ENCODE results near the gene TJP1.

Gene TJP1

DNA sequence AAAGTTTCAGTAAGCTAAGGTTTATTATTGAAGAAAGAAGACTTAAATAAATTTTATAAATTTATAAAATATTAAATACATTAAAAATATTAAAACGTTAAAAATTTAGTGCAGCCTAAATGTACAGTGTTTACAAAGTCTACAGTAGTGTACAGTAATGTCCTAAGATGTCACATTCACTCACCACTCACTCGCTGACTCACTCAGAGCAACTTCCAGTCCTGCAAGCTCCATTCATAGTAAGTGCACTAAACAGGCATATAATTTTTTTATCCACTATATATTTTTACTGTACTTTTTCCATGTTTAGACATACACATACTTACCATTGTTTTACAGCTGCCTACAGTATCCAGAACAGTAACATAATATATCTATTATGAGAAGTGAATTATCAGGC, 51.5 kb downstream of the TJP1 start (continued):
- no peak for TF ChIP-seq ZNF350 (tag by site-specific recombination; IDR thresholded peaks at IDR 0.05)
- TF ChIP-seq ZBTB21 (tag by site-specific recombination; IDR thresholded peaks at IDR 0.05) = no peak
- TF ChIP-seq, protein P1, sequence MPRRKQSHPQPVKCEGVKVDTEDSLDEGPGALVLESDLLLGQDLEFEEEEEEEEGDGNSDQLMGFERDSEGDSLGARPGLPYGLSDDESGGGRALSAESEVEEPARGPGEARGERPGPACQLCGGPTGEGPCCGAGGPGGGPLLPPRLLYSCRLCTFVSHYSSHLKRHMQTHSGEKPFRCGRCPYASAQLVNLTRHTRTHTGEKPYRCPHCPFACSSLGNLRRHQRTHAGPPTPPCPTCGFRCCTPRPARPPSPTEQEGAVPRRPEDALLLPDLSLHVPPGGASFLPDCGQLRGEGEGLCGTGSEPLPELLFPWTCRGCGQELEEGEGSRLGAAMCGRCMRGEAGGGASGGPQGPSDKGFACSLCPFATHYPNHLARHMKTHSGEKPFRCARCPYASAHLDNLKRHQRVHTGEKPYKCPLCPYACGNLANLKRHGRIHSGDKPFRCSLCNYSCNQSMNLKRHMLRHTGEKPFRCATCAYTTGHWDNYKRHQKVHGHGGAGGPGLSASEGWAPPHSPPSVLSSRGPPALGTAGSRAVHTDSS (tag by site-specific recombination; IDR thresholded peaks at IDR 0.05) = no peak
- TF ChIP-seq, protein P2, sequence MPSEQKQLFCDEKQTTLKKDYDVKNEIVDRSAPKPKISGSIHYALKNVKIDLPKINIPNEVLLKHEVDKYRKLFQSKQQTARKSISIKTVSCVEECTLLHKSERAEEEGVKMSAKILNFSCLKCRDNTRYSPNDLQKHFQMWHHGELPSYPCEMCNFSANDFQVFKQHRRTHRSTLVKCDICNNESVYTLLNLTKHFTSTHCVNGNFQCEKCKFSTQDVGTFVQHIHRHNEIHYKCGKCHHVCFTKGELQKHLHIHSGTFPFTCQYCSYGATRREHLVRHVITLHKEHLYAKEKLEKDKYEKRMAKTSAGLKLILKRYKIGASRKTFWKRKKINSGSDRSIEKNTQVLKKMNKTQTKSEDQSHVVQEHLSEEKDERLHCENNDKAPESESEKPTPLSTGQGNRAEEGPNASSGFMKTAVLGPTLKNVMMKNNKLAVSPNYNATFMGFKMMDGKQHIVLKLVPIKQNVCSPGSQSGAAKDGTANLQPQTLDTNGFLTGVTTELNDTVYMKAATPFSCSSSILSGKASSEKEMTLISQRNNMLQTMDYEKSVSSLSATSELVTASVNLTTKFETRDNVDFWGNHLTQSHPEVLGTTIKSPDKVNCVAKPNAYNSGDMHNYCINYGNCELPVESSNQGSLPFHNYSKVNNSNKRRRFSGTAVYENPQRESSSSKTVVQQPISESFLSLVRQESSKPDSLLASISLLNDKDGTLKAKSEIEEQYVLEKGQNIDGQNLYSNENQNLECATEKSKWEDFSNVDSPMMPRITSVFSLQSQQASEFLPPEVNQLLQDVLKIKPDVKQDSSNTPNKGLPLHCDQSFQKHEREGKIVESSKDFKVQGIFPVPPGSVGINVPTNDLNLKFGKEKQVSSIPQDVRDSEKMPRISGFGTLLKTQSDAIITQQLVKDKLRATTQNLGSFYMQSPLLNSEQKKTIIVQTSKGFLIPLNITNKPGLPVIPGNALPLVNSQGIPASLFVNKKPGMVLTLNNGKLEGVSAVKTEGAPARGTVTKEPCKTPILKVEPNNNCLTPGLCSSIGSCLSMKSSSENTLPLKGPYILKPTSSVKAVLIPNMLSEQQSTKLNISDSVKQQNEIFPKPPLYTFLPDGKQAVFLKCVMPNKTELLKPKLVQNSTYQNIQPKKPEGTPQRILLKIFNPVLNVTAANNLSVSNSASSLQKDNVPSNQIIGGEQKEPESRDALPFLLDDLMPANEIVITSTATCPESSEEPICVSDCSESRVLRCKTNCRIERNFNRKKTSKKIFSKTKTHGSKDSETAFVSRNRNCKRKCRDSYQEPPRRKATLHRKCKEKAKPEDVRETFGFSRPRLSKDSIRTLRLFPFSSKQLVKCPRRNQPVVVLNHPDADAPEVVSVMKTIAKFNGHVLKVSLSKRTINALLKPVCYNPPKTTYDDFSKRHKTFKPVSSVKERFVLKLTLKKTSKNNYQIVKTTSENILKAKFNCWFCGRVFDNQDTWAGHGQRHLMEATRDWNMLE (tag by site-specific recombination; conservative IDR thresholded peaks at IDR 0.05; ENCODE audit: low read depth) = no peak
- no peak for TF ChIP-seq SCRT2 (tag by site-specific recombination; IDR thresholded peaks at IDR 0.05)
- no peak for TF ChIP-seq ZNF211 (tag by site-specific recombination; IDR thresholded peaks at IDR 0.05; ENCODE audit: low read depth)

DNA sequence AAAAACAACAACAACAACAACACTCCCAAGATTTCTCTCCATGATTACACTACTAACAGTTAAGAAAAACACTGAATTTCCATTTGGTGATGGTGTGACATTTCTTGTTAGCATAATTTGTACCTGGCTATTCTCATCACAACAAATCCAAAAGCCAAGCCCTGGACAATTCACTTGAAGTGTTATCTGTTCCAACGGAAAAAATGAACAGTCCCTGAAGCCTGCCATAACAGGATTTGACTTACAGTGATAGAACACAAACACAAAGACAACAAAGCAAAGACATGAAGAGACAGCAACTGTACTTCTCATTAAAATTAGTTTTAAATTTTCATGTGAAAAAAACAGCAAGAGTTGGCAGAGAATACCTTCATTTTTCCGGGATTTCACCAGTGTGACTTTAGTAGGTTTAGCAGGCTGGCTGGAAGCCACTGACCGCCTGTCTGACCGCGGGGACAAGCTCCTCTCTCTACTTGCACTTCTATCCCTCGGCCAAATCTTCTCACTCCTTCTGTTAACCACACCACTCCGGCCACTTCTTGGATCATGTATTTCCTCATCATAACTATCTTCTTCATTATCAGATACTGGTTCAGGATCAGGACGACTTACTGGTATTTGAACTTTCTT, 56.3 kb downstream of the TJP1 start:
- peaks cover 8 to 74% of the 10 kb centered on the region in 2 experiments for H3K36me3 ChIP-seq (ENCODE audit: control insufficient read depth in 2 of 2, insufficient read depth in 1 of 2, low read length in 2 of 2)
- H3K27ac ChIP-seq (ENCODE audit: extremely low read depth, low read depth, low read length) = no peak overlapping the region
- no peaks in the 10 kb centered on the region; the same call in 1 of the 2 replicates for H3K4me1 ChIP-seq (ENCODE audit: control insufficient read depth, insufficient read depth, low read length)
- no peak overlapping the region for H3K4me3 ChIP-seq (ENCODE audit: low read depth, low read length)
- CTCF ChIA-PET = no interaction called here
- H3K9me3 ChIP-seq (ENCODE audit: control insufficient read depth, insufficient read depth, low read depth, low read length) = no peaks in the 10 kb centered on the region
- TF ChIP-seq MZF1 (tag by site-specific recombination; IDR thresholded peaks at IDR 0.05; ENCODE audit: borderline replicate concordance) (no peak), YY2 (tag by site-specific recombination; IDR thresholded peaks at IDR 0.05) (no peak), ZNF791 (tag by site-specific recombination; IDR thresholded peaks at IDR 0.05) (no peak), ZNF146 (tag by site-specific recombination; IDR thresholded peaks at IDR 0.05) (no peak), ZNF600 (tag by site-specific recombination; IDR thresholded peaks at IDR 0.05) (no peak)
- TF ChIP-seq, protein P3, sequence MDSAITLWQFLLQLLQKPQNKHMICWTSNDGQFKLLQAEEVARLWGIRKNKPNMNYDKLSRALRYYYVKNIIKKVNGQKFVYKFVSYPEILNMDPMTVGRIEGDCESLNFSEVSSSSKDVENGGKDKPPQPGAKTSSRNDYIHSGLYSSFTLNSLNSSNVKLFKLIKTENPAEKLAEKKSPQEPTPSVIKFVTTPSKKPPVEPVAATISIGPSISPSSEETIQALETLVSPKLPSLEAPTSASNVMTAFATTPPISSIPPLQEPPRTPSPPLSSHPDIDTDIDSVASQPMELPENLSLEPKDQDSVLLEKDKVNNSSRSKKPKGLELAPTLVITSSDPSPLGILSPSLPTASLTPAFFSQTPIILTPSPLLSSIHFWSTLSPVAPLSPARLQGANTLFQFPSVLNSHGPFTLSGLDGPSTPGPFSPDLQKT (IDR thresholded peaks at IDR 0.05; ENCODE audit: borderline replicate concordance, low read depth, low read length) = no peak
- POLR2A ChIA-PET = no interaction called here

DNA sequence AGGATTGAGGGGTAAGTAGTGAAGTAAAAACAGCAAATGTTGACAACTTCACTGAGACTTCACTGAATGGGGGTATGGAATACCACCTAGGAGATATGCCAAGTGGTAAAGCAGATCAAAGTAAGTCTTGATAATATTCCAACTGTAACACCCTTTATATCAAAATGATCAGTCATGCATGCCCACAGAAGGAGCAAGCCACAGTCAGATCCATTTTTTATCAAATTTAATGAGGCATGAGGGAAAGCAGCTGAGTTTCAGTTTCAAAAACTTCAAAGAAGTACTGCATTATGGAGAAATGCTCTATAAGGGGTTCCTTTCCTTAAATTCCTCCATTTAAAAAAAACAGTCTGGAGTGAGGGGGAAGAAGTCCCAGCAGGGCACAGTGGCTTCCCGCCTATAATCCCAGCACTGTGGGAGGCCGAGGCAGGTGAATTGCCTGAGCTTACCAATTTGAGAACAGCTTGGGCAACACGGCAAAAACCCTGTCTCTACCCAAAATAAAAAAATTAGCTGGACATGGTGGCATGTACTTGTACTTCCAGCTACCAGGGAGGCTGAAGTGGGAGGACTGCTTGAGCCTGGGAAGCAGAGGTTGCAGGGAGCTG, 56.9 kb downstream of the TJP1 start:
- H3K4me3 ChIP-seq (ENCODE audit: low read depth, low read length) = no peak overlapping the region
- peaks cover 7 to 79% of the 10 kb centered on the region in 2 experiments for H3K36me3 ChIP-seq (ENCODE audit: control insufficient read depth in 2 of 2, insufficient read depth in 1 of 2, low read length in 2 of 2)
- ChIA-PET CTCF (interaction anchor here (0.7 kb wide), 1 partner anchor 158 kb away, joined by 5 read pairs; no protein-coding TSS in a partner anchor), POLR2A (no interaction called here)
- TF ChIP-seq ZBTB21 (tag by site-specific recombination; IDR thresholded peaks at IDR 0.05) (no peak), ZNF501 (tag by site-specific recombination; IDR thresholded peaks at IDR 0.05) (no peak), ZNF366 (tag by site-specific recombination; conservative IDR thresholded peaks at IDR 0.05) (no peak), ZNF677 (tag by site-specific recombination; IDR thresholded peaks at IDR 0.05) (no peak), ZNF623 (tag by site-specific recombination; IDR thresholded peaks at IDR 0.05) (no peak)
- TF ChIP-seq, protein P4, sequence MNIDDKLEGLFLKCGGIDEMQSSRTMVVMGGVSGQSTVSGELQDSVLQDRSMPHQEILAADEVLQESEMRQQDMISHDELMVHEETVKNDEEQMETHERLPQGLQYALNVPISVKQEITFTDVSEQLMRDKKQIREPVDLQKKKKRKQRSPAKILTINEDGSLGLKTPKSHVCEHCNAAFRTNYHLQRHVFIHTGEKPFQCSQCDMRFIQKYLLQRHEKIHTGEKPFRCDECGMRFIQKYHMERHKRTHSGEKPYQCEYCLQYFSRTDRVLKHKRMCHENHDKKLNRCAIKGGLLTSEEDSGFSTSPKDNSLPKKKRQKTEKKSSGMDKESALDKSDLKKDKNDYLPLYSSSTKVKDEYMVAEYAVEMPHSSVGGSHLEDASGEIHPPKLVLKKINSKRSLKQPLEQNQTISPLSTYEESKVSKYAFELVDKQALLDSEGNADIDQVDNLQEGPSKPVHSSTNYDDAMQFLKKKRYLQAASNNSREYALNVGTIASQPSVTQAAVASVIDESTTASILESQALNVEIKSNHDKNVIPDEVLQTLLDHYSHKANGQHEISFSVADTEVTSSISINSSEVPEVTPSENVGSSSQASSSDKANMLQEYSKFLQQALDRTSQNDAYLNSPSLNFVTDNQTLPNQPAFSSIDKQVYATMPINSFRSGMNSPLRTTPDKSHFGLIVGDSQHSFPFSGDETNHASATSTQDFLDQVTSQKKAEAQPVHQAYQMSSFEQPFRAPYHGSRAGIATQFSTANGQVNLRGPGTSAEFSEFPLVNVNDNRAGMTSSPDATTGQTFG (tag by site-specific recombination; IDR thresholded peaks at IDR 0.05; ENCODE audit: borderline replicate concordance) = no peak
- H3K9me3 ChIP-seq (ENCODE audit: control insufficient read depth, insufficient read depth, low read depth, low read length) = no peaks in the 10 kb centered on the region
- H3K4me1 ChIP-seq (ENCODE audit: control insufficient read depth, insufficient read depth, low read length) = no peaks in the 10 kb centered on the region; the same call in 1 of the 2 replicates
- no peak overlapping the region for H3K27ac ChIP-seq (ENCODE audit: extremely low read depth, low read depth, low read length)
